HCT116 (cell line): ENCODE results near the gene TNNT2. TPM values are rescaled to one million over a fixed set of nuclear protein-coding genes. Genes with fewer than 3 reads are reported as not detected.

Experiments
- ATAC-seq: fragments of 200-7000 bp; cut with Tn5 transposase; 2 replicates; pipeline ENCODE4 v1.9.1; 2020; ENCODE audit warnings: mild to moderate bottlenecking, moderate library complexity
- BruUV-seq: library from RNA; stranded (reverse); fragments of 400-500 nt; replicated peaks from 2 replicates; lab custom pipeline; 2021; lab: Mats Ljungman, UMichigan
- CTCF ChIA-PET: fragments of 300-600 bp; sonication (Branson Sonifier 250); formaldehyde crosslinking; loops from one replicate; lab custom pipeline; 2021; ENCODE audit warnings: antibody characterized with exemption; lab: Charles Lee
- POLR2A ChIA-PET: fragments of 300-600, 350-600 bp; sonication (Branson Sonifier 250); formaldehyde crosslinking; loops from one replicate; lab custom pipeline; 2021; ENCODE audit warnings: antibody characterized with exemption; lab: Charles Lee
- RAD21 ChIA-PET, 2 experiments: fragments of 300-600 bp; sonication (Branson Sonifier 250); formaldehyde crosslinking; loops; one replicate each; lab custom pipeline; 2023; ENCODE audit warnings: low total read pairs in 2 of 2; ENCODE audit not compliant: uncharacterized antibody in 2 of 2, unreplicated experiment in 2 of 2, low non-redundant PET in 1 of 2; lab: Charles Lee
- DNase-seq: peaks from one replicate; pipeline ENCODE4 v3.0.0-alpha.2; 2010; ENCODE audit warnings: low read depth, low spot score
- H2AFZ ChIP-seq: fragments of 200-600 bp; shearing (Covaris generic), sonication (generic); 2 replicates; pipeline ENCODE4 v1.6.1; 2017; ENCODE audit warnings: low read depth, mixed run types, mixed read lengths, antibody characterized with exemption, low read length; ENCODE audit not compliant: poor library complexity, severe bottlenecking
- H3K27ac ChIP-seq: 2 replicates; pipeline ENCODE4 v1.5.1; 2012; ENCODE audit warnings: low read depth, low read length
- H3K27me3 ChIP-seq: fragments of 200-600 bp; sonication (generic); 2 replicates; pipeline ENCODE4 v1.6.1; 2016; ENCODE audit warnings: mixed run types, low read length, mixed read lengths; ENCODE audit not compliant: insufficient read depth
- H3K36me3 ChIP-seq, 2 experiments: fragments of 200-500 bp in 1 of 2; fragments of 200-600 bp in 1 of 2; sonication (Bioruptor generic) in 1 of 2; sonication (generic) in 1 of 2; 2 replicates each; pipeline versions ENCODE4 v1.5.1 to v1.6.1; 2014 to 2016; ENCODE audit warnings: low read length in 2 of 2, inconsistent platforms in 1 of 2, mixed read lengths in 1 of 2, mixed run types in 1 of 2; ENCODE audit not compliant: insufficient read depth in 2 of 2, control insufficient read depth in 1 of 2
- H3K4me1 ChIP-seq, 2 experiments: fragments of 200-600 bp in 1 of 2; sonication (generic) in 1 of 2; 2 replicates each; pipeline versions ENCODE4 v1.5.1 to v1.6.1; 2012 to 2017; ENCODE audit warnings: low read length in 2 of 2, inconsistent platforms in 1 of 2, mild to moderate bottlenecking in 1 of 2, mixed read lengths in 1 of 2, mixed run types in 1 of 2, moderate library complexity in 1 of 2; ENCODE audit not compliant: insufficient read depth in 2 of 2, control insufficient read depth in 1 of 2
- H3K4me2 ChIP-seq: fragments of 200-600 bp; sonication (generic); 2 replicates; pipeline ENCODE4 v1.6.1; 2017; ENCODE audit warnings: mixed run types, low read length, mixed read lengths
- H3K4me3 ChIP-seq, 2 experiments: fragments of 200-600 bp in 1 of 2; sonication (generic) in 1 of 2; replicated peaks in 1 of 2; 2 replicates each; pipeline ENCODE4 v1.5.1; 2011 to 2016; ENCODE audit warnings: low read length in 2 of 2, control low read depth in 1 of 2, low read depth in 1 of 2, mild to moderate bottlenecking in 1 of 2, mixed read lengths in 1 of 2, mixed run types in 1 of 2
- H3K79me2 ChIP-seq: fragments of 200-600 bp; sonication (generic); 2 replicates; pipeline ENCODE4 v1.6.1; 2017; ENCODE audit warnings: mild to moderate bottlenecking, mixed run types, low read length, moderate library complexity, mixed read lengths; ENCODE audit not compliant: insufficient read depth
- H3K9ac ChIP-seq: fragments of 200-600 bp; sonication (generic); 2 replicates; pipeline ENCODE4 v1.6.1; 2016; ENCODE audit warnings: low read length, mixed read lengths
- H3K9me2 ChIP-seq: fragments of 200-600 bp; sonication (generic), shearing (Covaris generic); 2 replicates; pipeline ENCODE4 v1.6.1; 2017; ENCODE audit warnings: mixed run types, mild to moderate bottlenecking, moderate library complexity; ENCODE audit not compliant: insufficient read depth
- H3K9me3 ChIP-seq, 2 experiments: fragments of 200-500 bp in 1 of 2; fragments of 200-600 bp in 1 of 2; sonication (Bioruptor generic) in 1 of 2; sonication (generic) in 1 of 2; 2 replicates each; pipeline ENCODE4 v1.6.1; 2014 to 2017; ENCODE audit warnings: low read length in 2 of 2, mixed read lengths in 2 of 2, inconsistent platforms in 1 of 2, low read depth in 1 of 2, mild to moderate bottlenecking in 1 of 2, mixed run types in 1 of 2, moderate library complexity in 1 of 2; ENCODE audit not compliant: control insufficient read depth in 1 of 2, insufficient read depth in 1 of 2
- H4K20me1 ChIP-seq: fragments of 200-600 bp; sonication (generic), shearing (Covaris generic); 2 replicates; pipeline ENCODE4 v1.6.1; 2017; ENCODE audit warnings: mixed run types, mild to moderate bottlenecking, moderate library complexity; ENCODE audit not compliant: insufficient read depth
- ATF3 ChIP-seq: IDR thresholded peaks from 2 replicates; pipeline ENCODE4 v1.6.1; 2012
- CTCF ChIP-seq, 3 experiments: fragments of 200-600 bp in 1 of 3; sonication (generic) in 1 of 3; IDR thresholded peaks in 2 of 3; conservative IDR thresholded peaks in 1 of 3; 2 replicates each; pipeline ENCODE4 v1.5.1; 2012 to 2017; ENCODE audit warnings: low read depth in 2 of 3, low read length in 2 of 3, antibody characterized with exemption in 1 of 3, borderline replicate concordance in 1 of 3, control low read depth in 1 of 3, mild to moderate bottlenecking in 1 of 3, mixed read lengths in 1 of 3, mixed run types in 1 of 3, moderate library complexity in 1 of 3; ENCODE audit not compliant: insufficient read depth in 1 of 3
- EGR1 ChIP-seq: IDR thresholded peaks from 2 replicates; pipeline ENCODE4 v1.6.1; 2012; ENCODE audit warnings: low read depth
- ELF1 ChIP-seq: IDR thresholded peaks from 2 replicates; pipeline ENCODE4 v1.6.1; 2012; ENCODE audit warnings: low read depth, borderline replicate concordance
- EZH2 ChIP-seq: fragments of 200-600 bp; sonication (generic); IDR thresholded peaks from 2 replicates; pipeline ENCODE4 v1.6.1; 2017; ENCODE audit warnings: antibody characterized with exemption, mixed run types
- EZH2phosphoT487 ChIP-seq: fragments of 200-600 bp; IDR thresholded peaks from 2 replicates; pipeline ENCODE4 v1.6.1; 2018; ENCODE audit warnings: antibody characterized with exemption, borderline replicate concordance
- JUND ChIP-seq: IDR thresholded peaks from 2 replicates; pipeline ENCODE4 v1.6.1; 2012
- MAX ChIP-seq: IDR thresholded peaks from 2 replicates; pipeline ENCODE4 v1.6.1; 2012
- POLR2AphosphoS5 ChIP-seq: IDR thresholded peaks from 2 replicates; pipeline ENCODE4 v1.6.1; 2011; ENCODE audit warnings: mild to moderate bottlenecking, low read depth, low read length, moderate library complexity
- RAD21 ChIP-seq: IDR thresholded peaks from 2 replicates; pipeline ENCODE4 v1.6.1; 2012; ENCODE audit warnings: low read depth, mild to moderate bottlenecking
- SIN3A ChIP-seq: IDR thresholded peaks from 2 replicates; pipeline ENCODE4 v1.6.1; 2012; ENCODE audit warnings: low read depth
- SRF ChIP-seq: IDR thresholded peaks from 2 replicates; pipeline ENCODE4 v1.6.1; 2012; ENCODE audit warnings: low read depth
- TCF7L2 ChIP-seq: IDR thresholded peaks from 2 replicates; pipeline ENCODE4 v1.7.0; 2011; ENCODE audit warnings: borderline replicate concordance, inconsistent platforms; ENCODE audit not compliant: insufficient read depth, insufficient read length; ENCODE audit errors: extremely low read depth
- YY1 ChIP-seq: IDR thresholded peaks from 2 replicates; pipeline ENCODE4 v1.6.1; 2011; ENCODE audit warnings: low read length, low read depth, moderate library complexity, mild to moderate bottlenecking; ENCODE audit not compliant: insufficient replicate concordance; ENCODE audit errors: extremely low read depth
- ZFX ChIP-seq: fragments of 450-650 bp; IDR thresholded peaks from 2 replicates; pipeline ENCODE4 v1.6.1; 2017
- ZNF274 ChIP-seq: fragments of 200-500 bp; sonication (Bioruptor generic); IDR thresholded peaks from 2 replicates; pipeline ENCODE4 v1.6.1; 2014; ENCODE audit warnings: mild to moderate bottlenecking, low read depth, low read length, inconsistent platforms
- intact Hi-C: fragments of 100-400 bp; cut with micrococcal nuclease; formaldehyde crosslinking; loops from 2 replicates; pipeline ENCODE4 v1.10.0; 2022
- total RNA-seq: library from RNA; stranded (reverse); gene quantifications from one replicate; pipeline ENCODE4 v1.2.1, GENCODE V29; 2021; ENCODE audit not compliant: unreplicated experiment

The TNNT2 gene
- total RNA-seq, 1 experiment from 2014 or later, result 2.0 TPM

GRCh38 chr1:201403359-201403758, 25.9 kb upstream of the TNNT2 start:
- RAD21 ChIA-PET, result interaction anchor here in 1 of 2 experiments (0.6 kb wide), 1 partner anchor 182 kb away, joined by 3 read pairs; no protein-coding TSS in a partner anchor
- no peak for ATAC-seq

GRCh38 chr1:201401700-201402099, 24.2 kb upstream of the TNNT2 start:
- Histone ChIP-seq H3K27ac (no peak overlapping the region), H3K27me3 (no peaks in the 10 kb centered on the region), H3K79me2 (peaks cover 26% of the 10 kb centered on the region), H3K9me2 (no peaks in the 10 kb centered on the region), H2AFZ (no peak overlapping the region), H4K20me1 (no peaks in the 10 kb centered on the region), H3K4me1 (peaks cover 28 to 55% of the 10 kb centered on the region in 2 experiments), H3K4me3 (no peak overlapping the region), H3K36me3 (peaks cover 0 to 9% of the 10 kb centered on the region in 2 experiments; a peak in 1 of 4 replicates), H3K9me3 (no peaks in the 10 kb centered on the region), H3K9ac (no peak overlapping the region), H3K4me2 (no peak overlapping the region)
- ATAC-seq (no peak), DNase-seq (no peak)
- ChIA-PET RAD21 (no interaction called here), CTCF (no interaction called here), POLR2A (no interaction called here)
- no TSS peak for BruUV-seq
- intact Hi-C loops, result no loop called here
- TF ChIP-seq SRF (no peak), ZNF274 (no peak), ZFX (no peak), SIN3A (no peak), EZH2 (no peak), TCF7L2 (no peak), ELF1 (no peak), MAX (no peak), JUND (no peak), YY1 (no peak), EGR1 (no peak), RAD21 (no peak), ATF3 (no peak), POLR2AphosphoS5 (no peak)

More at GRCh38 chr1:201403359-201403758, 25.9 kb upstream of the TNNT2 start:
- no peaks in the 10 kb centered on the region for H4K20me1 ChIP-seq
- H3K79me2 ChIP-seq, result peaks cover 10% of the 10 kb centered on the region
- H2AFZ ChIP-seq, result no peak overlapping the region
- DNase-seq, result no peak
- TF ChIP-seq EZH2, result no peak
- TF ChIP-seq EZH2phosphoT487, result no peak
- no peak for TF ChIP-seq CTCF (IDR thresholded peaks at IDR 0.05 in 2 of 3, conservative IDR thresholded peaks at IDR 0.05 in 1 of 3; ENCODE audit: borderline replicate concordance in 1 of 3, insufficient read depth in 1 of 3, low read depth in 2 of 3, low read length in 2 of 3)
- ChIA-PET CTCF (interaction anchor here (1.0 kb wide), 1 partner anchor 32 kb away, joined by 4 read pairs; no protein-coding TSS in a partner anchor), POLR2A (no interaction called here)
- intact Hi-C loops, result no loop called here
- no peak overlapping the region for H3K4me3 ChIP-seq
- H3K9me3 ChIP-seq, result no peaks in the 10 kb centered on the region
- peaks cover 0 to 9% of the 10 kb centered on the region in 2 experiments; a peak in 1 of 4 replicates for H3K36me3 ChIP-seq
- no TSS peak for BruUV-seq
- no peaks in the 10 kb centered on the region for H3K9me2 ChIP-seq
- H3K4me2 ChIP-seq, result no peak overlapping the region
- peaks cover 12 to 54% of the 10 kb centered on the region in 2 experiments for H3K4me1 ChIP-seq
- no peak overlapping the region for H3K9ac ChIP-seq
- no peak overlapping the region for H3K27ac ChIP-seq
- no peaks in the 10 kb centered on the region for H3K27me3 ChIP-seq
